ENCODE results near the gene GRAMD1A.

DNA sequence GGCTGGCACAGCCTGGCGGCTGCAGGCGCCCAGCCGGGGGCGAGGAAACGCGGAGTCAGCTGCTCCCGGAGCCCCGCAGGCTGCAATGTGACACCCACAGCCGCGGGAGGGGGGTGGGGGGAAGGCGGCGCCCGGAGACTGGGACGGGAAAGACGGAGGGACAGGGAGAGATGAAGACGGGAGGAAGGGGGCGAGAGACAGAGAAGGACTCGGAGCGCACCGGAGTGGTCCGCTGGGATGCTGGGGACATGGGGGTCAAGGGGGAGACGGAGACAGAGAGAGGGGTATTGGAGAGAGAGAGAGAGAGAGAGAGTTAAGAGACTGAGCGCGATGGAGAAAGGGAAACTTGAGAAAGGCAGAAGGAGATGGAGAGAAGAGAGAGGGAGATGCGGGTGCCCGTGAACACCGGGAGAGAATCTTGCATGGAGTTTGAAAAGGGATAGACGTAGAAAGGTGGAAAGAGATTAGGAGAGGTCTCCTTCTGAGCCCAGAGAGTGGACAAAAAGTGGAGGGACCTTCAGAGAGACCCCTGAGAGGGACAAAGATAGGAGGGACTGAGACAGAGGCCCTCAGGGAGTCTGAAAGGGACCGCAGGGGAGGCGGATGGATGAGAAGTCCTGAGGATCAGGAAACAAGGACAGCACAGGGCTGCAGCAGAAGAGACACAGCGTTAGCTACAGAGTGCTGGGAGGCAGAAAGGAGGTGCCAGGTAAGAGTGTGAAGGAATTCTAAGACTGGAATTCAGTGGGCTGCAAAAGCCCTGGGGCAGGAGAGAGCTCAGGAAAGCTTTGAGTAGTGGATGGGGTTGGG, 31.2 kb downstream of the GRAMD1A start:
- TF ChIP-seq RARB (CRISPR knock-in tag; IDR thresholded peaks at IDR 0.05), result no peak
- TF ChIP-seq, protein P1, sequence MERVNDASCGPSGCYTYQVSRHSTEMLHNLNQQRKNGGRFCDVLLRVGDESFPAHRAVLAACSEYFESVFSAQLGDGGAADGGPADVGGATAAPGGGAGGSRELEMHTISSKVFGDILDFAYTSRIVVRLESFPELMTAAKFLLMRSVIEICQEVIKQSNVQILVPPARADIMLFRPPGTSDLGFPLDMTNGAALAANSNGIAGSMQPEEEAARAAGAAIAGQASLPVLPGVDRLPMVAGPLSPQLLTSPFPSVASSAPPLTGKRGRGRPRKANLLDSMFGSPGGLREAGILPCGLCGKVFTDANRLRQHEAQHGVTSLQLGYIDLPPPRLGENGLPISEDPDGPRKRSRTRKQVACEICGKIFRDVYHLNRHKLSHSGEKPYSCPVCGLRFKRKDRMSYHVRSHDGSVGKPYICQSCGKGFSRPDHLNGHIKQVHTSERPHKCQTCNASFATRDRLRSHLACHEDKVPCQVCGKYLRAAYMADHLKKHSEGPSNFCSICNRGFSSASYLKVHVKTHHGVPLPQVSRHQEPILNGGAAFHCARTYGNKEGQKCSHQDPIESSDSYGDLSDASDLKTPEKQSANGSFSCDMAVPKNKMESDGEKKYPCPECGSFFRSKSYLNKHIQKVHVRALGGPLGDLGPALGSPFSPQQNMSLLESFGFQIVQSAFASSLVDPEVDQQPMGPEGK (CRISPR knock-in tag; IDR thresholded peaks at IDR 0.05; ENCODE audit: borderline replicate concordance), result no peak
- no peak for TF ChIP-seq SNAI2 (CRISPR knock-in tag; IDR thresholded peaks at IDR 0.05)
- no peak for TF ChIP-seq POU6F1 (CRISPR knock-in tag; IDR thresholded peaks at IDR 0.05; ENCODE audit: borderline replicate concordance, low read depth)
- no peak for TF ChIP-seq ZC3H10 (CRISPR knock-in tag; IDR thresholded peaks at IDR 0.05)
- TF ChIP-seq TCF4 (CRISPR knock-in tag; IDR thresholded peaks at IDR 0.05; ENCODE audit: borderline replicate concordance), result no peak
- TF ChIP-seq ZFP30 (CRISPR knock-in tag; IDR thresholded peaks at IDR 0.05), result no peak
- TF ChIP-seq, protein P2, sequence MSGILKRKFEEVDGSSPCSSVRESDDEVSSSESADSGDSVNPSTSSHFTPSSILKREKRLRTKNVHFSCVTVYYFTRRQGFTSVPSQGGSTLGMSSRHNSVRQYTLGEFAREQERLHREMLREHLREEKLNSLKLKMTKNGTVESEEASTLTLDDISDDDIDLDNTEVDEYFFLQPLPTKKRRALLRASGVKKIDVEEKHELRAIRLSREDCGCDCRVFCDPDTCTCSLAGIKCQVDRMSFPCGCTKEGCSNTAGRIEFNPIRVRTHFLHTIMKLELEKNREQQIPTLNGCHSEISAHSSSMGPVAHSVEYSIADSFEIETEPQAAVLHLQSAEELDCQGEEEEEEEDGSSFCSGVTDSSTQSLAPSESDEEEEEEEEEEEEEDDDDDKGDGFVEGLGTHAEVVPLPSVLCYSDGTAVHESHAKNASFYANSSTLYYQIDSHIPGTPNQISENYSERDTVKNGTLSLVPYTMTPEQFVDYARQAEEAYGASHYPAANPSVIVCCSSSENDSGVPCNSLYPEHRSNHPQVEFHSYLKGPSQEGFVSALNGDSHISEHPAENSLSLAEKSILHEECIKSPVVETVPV (CRISPR knock-in tag; IDR thresholded peaks at IDR 0.05), result no peak
- TF ChIP-seq TOX (CRISPR knock-in tag; IDR thresholded peaks at IDR 0.05; ENCODE audit: borderline replicate concordance), result no peak
- TF ChIP-seq ARNTL (CRISPR knock-in tag; IDR thresholded peaks at IDR 0.05; ENCODE audit: borderline replicate concordance, low read depth), result no peak
- no peak for TF ChIP-seq ZNF70 (CRISPR knock-in tag; IDR thresholded peaks at IDR 0.05)
